ENCODE data around the gene BCDIN3D. TPM values are rescaled to one million over a fixed set of nuclear protein-coding genes. Genes with fewer than 3 reads are reported as not detected.

The BCDIN3D gene
- total and polyA plus RNA-seq, 2 donors (not counting 3 experiments of a cell fraction or from before 2014, with no cell fraction given): 1.8 to 3.1 TPM

DNA sequence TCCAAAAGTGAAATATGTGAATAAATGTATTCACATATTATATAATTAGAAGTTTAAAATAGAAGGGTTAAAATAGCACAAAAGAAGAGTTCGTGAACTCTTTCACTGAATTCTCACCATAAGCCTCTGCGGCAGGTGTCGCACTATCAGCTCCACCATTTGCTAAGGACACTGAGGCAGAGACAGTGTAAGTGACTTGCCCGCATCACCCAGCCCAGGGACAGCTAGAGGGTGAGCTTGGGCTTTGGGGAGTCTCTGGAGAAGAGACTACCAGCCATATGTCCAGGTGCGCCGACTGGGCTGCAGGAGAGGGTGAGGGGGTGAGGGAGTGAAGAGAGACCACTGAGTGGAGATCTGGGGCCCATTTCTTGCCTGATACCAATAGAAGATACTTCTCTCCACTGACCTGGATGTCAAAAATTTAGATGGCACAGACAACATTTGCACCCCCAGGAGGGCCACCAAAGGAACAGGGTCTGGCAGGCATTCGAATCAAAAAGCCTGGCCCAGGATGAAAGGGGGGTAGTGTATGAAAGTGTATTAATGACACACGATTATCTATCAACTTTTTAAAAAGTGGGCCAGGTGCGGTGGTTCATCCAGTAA lies 32.3 kb upstream of the BCDIN3D start:
- no peaks in the 10 kb centered on the region for H3K9me3 ChIP-seq (replicated peaks; ENCODE audit: control insufficient read depth, insufficient read depth, low read length)
- H2AFZ ChIP-seq (ENCODE audit: low read depth, low read length): no peak overlapping the region
- no peaks in the 10 kb centered on the region for H3K36me3 ChIP-seq (ENCODE audit: control insufficient read depth in 2 of 2, extremely low read depth in 1 of 2, insufficient read depth in 2 of 2, low read length in 2 of 2)
- no peaks in the 10 kb centered on the region for H4K20me1 ChIP-seq (replicated peaks; ENCODE audit: control insufficient read depth, extremely low read depth, insufficient read depth, low read length)
- no peaks in the 10 kb centered on the region for H3K79me2 ChIP-seq (ENCODE audit: control insufficient read depth, insufficient read depth, low read length)
- H3K4me2 ChIP-seq (ENCODE audit: insufficient read depth, low read length): no peak overlapping the region
- intact Hi-C loops (cut with micrococcal nuclease) (no loop called here), dilution Hi-C loops (cut with MboI; ENCODE audit: extremely low pct_ligation_motif_present, low sequenced_read_pairs) (no loop called here)
- DNase-seq (ENCODE audit: low read depth, low spot score) (no peak), FAIRE-seq (no peak)
- ChIA-PET POLR2A (no interaction called here), CTCF (interaction anchor here (1.4 to 1.6 kb wide), 2 partner anchors 19 to 93 kb away, joined by 4 to 6 read pairs; no protein-coding TSS in a partner anchor)
- peaks cover 0 to 6% of the 10 kb centered on the region in 2 experiments for H3K27me3 ChIP-seq (ENCODE audit: control insufficient read depth in 2 of 2, insufficient read depth in 2 of 2, low read length in 2 of 2)
- H3K9ac ChIP-seq (replicated peaks; ENCODE audit: extremely low read depth, insufficient read depth, low read length): no peak overlapping the region
- no peak overlapping the region for H3K4me3 ChIP-seq (replicated peaks in 1 of 3; ENCODE audit: insufficient read depth in 1 of 3, low read depth in 1 of 3, low read length in 3 of 3)
- TF ChIP-seq FOS (IDR thresholded peaks at IDR 0.05; ENCODE audit: borderline replicate concordance, insufficient read depth, low read length) (no peak), GATA2 (IDR thresholded peaks at IDR 0.05; ENCODE audit: insufficient read depth, insufficient read length, low read depth, low read length) (no peak), JUN (IDR thresholded peaks at IDR 0.05; ENCODE audit: borderline replicate concordance, insufficient read depth, insufficient read length, low read depth) (no peak), MYC (IDR thresholded peaks at IDR 0.05; ENCODE audit: low read depth, low read length) (no peak), EZH2 (IDR thresholded peaks at IDR 0.05; ENCODE audit: borderline replicate concordance, low read depth, low read length, severe bottlenecking) (no peak), POLR2AphosphoS5 (IDR thresholded peaks at IDR 0.05; ENCODE audit: insufficient read depth, low read depth, low read length) (no peak), POLR2A (IDR thresholded peaks at IDR 0.05; ENCODE audit: low read depth, low read length) (no peak)
- TF ChIP-seq, protein P1, sequence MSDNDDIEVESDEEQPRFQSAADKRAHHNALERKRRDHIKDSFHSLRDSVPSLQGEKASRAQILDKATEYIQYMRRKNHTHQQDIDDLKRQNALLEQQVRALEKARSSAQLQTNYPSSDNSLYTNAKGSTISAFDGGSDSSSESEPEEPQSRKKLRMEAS (IDR thresholded peaks at IDR 0.05; ENCODE audit: insufficient read depth, insufficient read length): no peak
- TF ChIP-seq, protein P2, sequence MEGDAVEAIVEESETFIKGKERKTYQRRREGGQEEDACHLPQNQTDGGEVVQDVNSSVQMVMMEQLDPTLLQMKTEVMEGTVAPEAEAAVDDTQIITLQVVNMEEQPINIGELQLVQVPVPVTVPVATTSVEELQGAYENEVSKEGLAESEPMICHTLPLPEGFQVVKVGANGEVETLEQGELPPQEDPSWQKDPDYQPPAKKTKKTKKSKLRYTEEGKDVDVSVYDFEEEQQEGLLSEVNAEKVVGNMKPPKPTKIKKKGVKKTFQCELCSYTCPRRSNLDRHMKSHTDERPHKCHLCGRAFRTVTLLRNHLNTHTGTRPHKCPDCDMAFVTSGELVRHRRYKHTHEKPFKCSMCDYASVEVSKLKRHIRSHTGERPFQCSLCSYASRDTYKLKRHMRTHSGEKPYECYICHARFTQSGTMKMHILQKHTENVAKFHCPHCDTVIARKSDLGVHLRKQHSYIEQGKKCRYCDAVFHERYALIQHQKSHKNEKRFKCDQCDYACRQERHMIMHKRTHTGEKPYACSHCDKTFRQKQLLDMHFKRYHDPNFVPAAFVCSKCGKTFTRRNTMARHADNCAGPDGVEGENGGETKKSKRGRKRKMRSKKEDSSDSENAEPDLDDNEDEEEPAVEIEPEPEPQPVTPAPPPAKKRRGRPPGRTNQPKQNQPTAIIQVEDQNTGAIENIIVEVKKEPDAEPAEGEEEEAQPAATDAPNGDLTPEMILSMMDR (IDR thresholded peaks at IDR 0.05; ENCODE audit: extremely low read depth in 1 of 2, insufficient read depth in 1 of 2, low read depth in 1 of 2, low read length in 2 of 2): no peak
- BruUV-seq (replicated peaks): no TSS peak
- no peaks in the 10 kb centered on the region for H3K9me1 ChIP-seq (replicated peaks; ENCODE audit: control insufficient read depth, extremely low read depth, insufficient read depth, low read length)
- no peaks in the 10 kb centered on the region for H3K4me1 ChIP-seq (ENCODE audit: control insufficient read depth, extremely low read depth, insufficient read depth, low read length)
- no peak overlapping the region for H3K27ac ChIP-seq (ENCODE audit: insufficient read depth, low read depth, low read length)
